HepG2 (cell line): ENCODE measurements around the gene ADAMTS13. TPM values are rescaled to one million over a fixed set of nuclear protein-coding genes. Genes with fewer than 3 reads are reported as not detected.

Experiments
- AGO1 ChIP-seq: fragments of 200-400 bp; formaldehyde crosslinking; IDR thresholded peaks from 2 replicates; pipeline ENCODE4 v1.6.1; 2017; ENCODE audit warnings: mild to moderate bottlenecking, low read depth, low read length, moderate library complexity; ENCODE audit not compliant: poor library complexity, severe bottlenecking
- MTERF4 ChIP-seq: sonication (generic); formaldehyde crosslinking; IDR thresholded peaks from 2 replicates; pipeline ENCODE4 v1.8.0; 2023; ENCODE audit warnings: mild to moderate bottlenecking, missing genetic modification reagents
- PAXIP1 ChIP-seq: sonication (generic); formaldehyde crosslinking; conservative IDR thresholded peaks from 2 replicates; pipeline ENCODE4 v1.4.0; 2020; ENCODE audit warnings: mild to moderate bottlenecking, missing genetic modification reagents, moderate library complexity
- PBX2 ChIP-seq: IDR thresholded peaks from 2 replicates; pipeline ENCODE4 v1.6.1; 2016; ENCODE audit warnings: control low read depth
- PITX1 ChIP-seq: sonication (generic); formaldehyde crosslinking; IDR thresholded peaks from 2 replicates; pipeline ENCODE4 v1.5.1; 2020; ENCODE audit warnings: mild to moderate bottlenecking, missing genetic modification reagents
- RARA ChIP-seq: IDR thresholded peaks from 2 replicates; pipeline ENCODE4 v1.6.1; 2016; ENCODE audit warnings: missing genetic modification reagents, missing compliant biosample characterization
- RXRA ChIP-seq: sonication (generic); formaldehyde crosslinking; IDR thresholded peaks from 2 replicates; pipeline ENCODE4 v1.5.1; 2020; ENCODE audit warnings: missing genetic modification reagents
- RXRB ChIP-seq: IDR thresholded peaks from 2 replicates; pipeline ENCODE4 v1.6.1; 2016; ENCODE audit warnings: borderline replicate concordance, missing genetic modification reagents, missing compliant biosample characterization
- SKIL ChIP-seq: sonication (generic); formaldehyde crosslinking; IDR thresholded peaks from 2 replicates; pipeline ENCODE4 v1.8.0; 2022; ENCODE audit warnings: missing genetic modification reagents, mild to moderate bottlenecking, moderate library complexity, borderline replicate concordance
- TBL1XR1 ChIP-seq: fragments of 150-350 bp; IDR thresholded peaks from 2 replicates; pipeline ENCODE4 v1.6.1; 2014; ENCODE audit warnings: borderline replicate concordance, low read length; ENCODE audit not compliant: partially characterized antibody
- TGIF2 ChIP-seq: IDR thresholded peaks from 2 replicates; pipeline ENCODE4 v1.6.1; 2016; ENCODE audit warnings: control low read depth, missing compliant biosample characterization
- ZBTB33 ChIP-seq: sonication (generic); formaldehyde crosslinking; IDR thresholded peaks from 2 replicates; pipeline ENCODE4 v1.4.0; 2020; ENCODE audit warnings: missing genetic modification reagents
- ZNF567 ChIP-seq: sonication (generic); formaldehyde crosslinking; IDR thresholded peaks from 2 replicates; pipeline ENCODE4 v1.8.1; 2023; ENCODE audit warnings: mild to moderate bottlenecking, missing genetic modification reagents, borderline replicate concordance
- ZNF746 ChIP-seq: sonication (generic); formaldehyde crosslinking; IDR thresholded peaks from 2 replicates; pipeline ENCODE4 v1.8.0; 2022; ENCODE audit warnings: mild to moderate bottlenecking, missing genetic modification reagents
- ZNF777 ChIP-seq: sonication (generic); formaldehyde crosslinking; IDR thresholded peaks from 2 replicates; pipeline ENCODE4 v1.4.0; 2020; ENCODE audit warnings: missing genetic modification reagents
- ZNF891 ChIP-seq: sonication (generic); formaldehyde crosslinking; IDR thresholded peaks from 2 replicates; pipeline ENCODE4 v1.5.0; 2020; ENCODE audit warnings: mild to moderate bottlenecking, missing genetic modification reagents
- ZSCAN20 ChIP-seq: sonication (generic); formaldehyde crosslinking; IDR thresholded peaks from 2 replicates; pipeline ENCODE4 v1.4.0; 2020; ENCODE audit warnings: missing genetic modification reagents, mild to moderate bottlenecking, borderline replicate concordance
- polyA plus RNA-seq, 8 experiments: library from polyadenylated mRNA; depleted of rRNA in 3 of 8; stranded (reverse) in 7 of 8; unstranded in 1 of 8; fragments of >200 nt; fragmentation: Illumina TruSeq in 4 of 8; extraction: Trizol in 4 of 8; gene quantifications; 2 replicates each; pipeline versions ENCODE4 v1.2.1 to v1.2.3, GENCODE V29; 2011 to 2016; ENCODE audit warnings: low read depth in 4 of 8, missing spikeins in 1 of 8, mixed read lengths in 1 of 8; ENCODE audit not compliant: insufficient read depth in 1 of 8
- total RNA-seq, 5 experiments: library from RNA; depleted of rRNA; stranded (reverse); fragments of >200 nt; fragmentation: Illumina TruSeq; extraction: Trizol; gene quantifications; 2 replicates each; pipeline ENCODE4 v1.2.3, GENCODE V29; 2016; ENCODE audit warnings: low read depth in 1 of 5

The ADAMTS13 gene
- total and polyA plus RNA-seq, 2 of the 13 experiments (the other 11 are each of a cell fraction or from before 2014, with no cell fraction given), result 0.91 to 4.5 TPM

GRCh38 chr9:133496861-133497842, 75.0 kb downstream of the ADAMTS13 start (continued):
- TF ChIP-seq MTERF4 (no peak), RARA (CRISPR knock-in tag) (peak; percentile 68), PITX1 (CRISPR knock-in tag) (peak; percentile 20; the same call in 1 of the 2 replicates), ZNF891 (CRISPR knock-in tag) (no peak), PBX2 (CRISPR knock-in tag) (peak; percentile 64; the same call in 1 of the 2 replicates), ZSCAN20 (CRISPR knock-in tag) (no peak), ZNF746 (CRISPR knock-in tag) (no peak), TBL1XR1 (peak; percentile 67), ZNF777 (CRISPR knock-in tag) (no peak), ZNF567 (no peak), SKIL (CRISPR knock-in tag) (0 out of 2 replicates have a peak, but pooled peaks have one; percentile 11), RXRB (0 out of 2 replicates have a peak, but pooled peaks have one; percentile 18), PAXIP1 (CRISPR knock-in tag) (no peak), TGIF2 (no peak), RXRA (CRISPR knock-in tag) (peak; percentile 29; the same call in 1 of the 2 replicates), ZBTB33 (CRISPR knock-in tag) (0 out of 2 replicates have a peak, but pooled peaks have one; percentile 6), AGO1 (no peak)
